GM18858 (cell line): ENCODE data around the gene TTLL1.

Experiments used
- ATAC-seq: cut with Tn5 transposase; IDR thresholded peaks from one replicate; pipeline ENCODE4 v1.9.1; 2021; ENCODE audit not compliant: unreplicated experiment

TTLL1 gene

GRCh38 chr22:42994917-42995562 lies 94.2 kb downstream of the TTLL1 start:
- ATAC-seq, result no peak

- no peak for ATAC-seq
Measured at GRCh38 chr22:42994276-42994916, 94.8 kb downstream of the TTLL1 start.

GRCh38 chr22:42993651-42994275 lies 95.4 kb downstream of the TTLL1 start:
- no peak for ATAC-seq

- no peak for ATAC-seq
Measured at GRCh38 chr22:42992886-42993479, 96.2 kb downstream of the TTLL1 start.

- ATAC-seq, result no peak
Measured at GRCh38 chr22:42992092-42992491, 97.1 kb downstream of the TTLL1 start.

GRCh38 chr22:42991010-42991651 lies 98.1 kb downstream of the TTLL1 start:
- ATAC-seq, result no peak

GRCh38 chr22:42990131-42990838 lies 98.9 kb downstream of the TTLL1 start:
- no peak for ATAC-seq
